Kidney (tissue), 14 donors: ENCODE results near the gene ANXA5. TPM values are rescaled to one million over a fixed set of nuclear protein-coding genes. Genes with fewer than 3 reads are reported as not detected.

Experiments
- DNase-seq, 5 donors: peaks; one replicate each; pipeline ENCODE4 v3.0.0-alpha.2; 2013 to 2020
- FAIRE-seq: peaks from 2 replicates; lab custom pipeline; 2012; peaks lifted over from hg19 to GRCh38; lab: Jason Lieb, UNC
- H3K27ac ChIP-seq, 2 donors: one replicate each; pipeline ENCODE4 v1.7.0; 2013; ENCODE audit warnings: low read depth in 2 of 2, low read length in 2 of 2, inconsistent platforms in 1 of 2
- H3K27me3 ChIP-seq: one replicate; pipeline ENCODE4 v1.7.1; 2013; ENCODE audit warnings: low read length, inconsistent platforms; ENCODE audit not compliant: control insufficient read depth, insufficient read depth
- H3K36me3 ChIP-seq, 3 donors: one replicate each; pipeline versions ENCODE4 v1.7.0 to v1.7.1; 2013; ENCODE audit warnings: low read length in 3 of 3, control low read depth in 1 of 3, inconsistent platforms in 1 of 3; ENCODE audit not compliant: insufficient read depth in 3 of 3, control insufficient read depth in 2 of 3
- H3K4me1 ChIP-seq, 3 donors: one replicate each; pipeline versions ENCODE4 v1.7.0 to v1.7.1; 2013; ENCODE audit warnings: low read length in 3 of 3, inconsistent platforms in 1 of 3, low read depth in 1 of 3; ENCODE audit not compliant: control insufficient read depth in 2 of 3, insufficient read depth in 2 of 3
- H3K4me3 ChIP-seq, 3 donors: one replicate each; pipeline versions ENCODE4 v1.7.0 to v1.8.1; 2013; ENCODE audit warnings: low read length in 3 of 3, control low read depth in 1 of 3, inconsistent platforms in 1 of 3
- H3K9ac ChIP-seq, 3 donors: one replicate each; pipeline versions ENCODE4 v1.7.0 to v1.7.1; 2013; ENCODE audit warnings: low read length in 3 of 3, control low read depth in 1 of 3, inconsistent platforms in 1 of 3
- H3K9me3 ChIP-seq, 3 donors: one replicate each; pipeline versions ENCODE4 v1.7.0 to v1.7.1; 2013; ENCODE audit warnings: low read length in 3 of 3, control low read depth in 1 of 3, inconsistent platforms in 1 of 3; ENCODE audit not compliant: control insufficient read depth in 2 of 3, insufficient read depth in 1 of 3
- CTCF ChIP-seq: IDR thresholded peaks from 3 replicates; pipeline ENCODE4 v1.5.1; 2012; ENCODE audit warnings: mild to moderate bottlenecking, moderate library complexity, borderline replicate concordance; ENCODE audit not compliant: insufficient read depth; ENCODE audit errors: extremely low read depth
- intact Hi-C: fragments of 100-400 bp; cut with DNase I; formaldehyde crosslinking; loops from one replicate; pipeline ENCODE4 v1.11.1; 2022
- polyA plus RNA-seq: library from polyadenylated mRNA; stranded (reverse); fragments of 350-450 nt; fragmentation: Illumina TruSeq; extraction: RNeasy Lipid Tissue Mini Kit (QIAGEN cat#74804); gene quantifications from one replicate; pipeline ENCODE4 v1.2.3, GENCODE V29; 2014; ENCODE audit warnings: low read depth, low replicate concordance; ENCODE audit not compliant: insufficient read depth
- total RNA-seq: library from RNA; stranded (reverse); fragmentation: NEBNext Ultra II Directional; extraction: Animal tissue kit (Norgen Biotek cat#: 25700); gene quantifications from one replicate; pipeline ENCODE4 v1.2.1, GENCODE V29; 2021
- donor health status: control.
- donor health status: control.
- donor health status: control.
- donor health status: control.
- donor health status: control.
- donor health status: DM: yes; HTN: yes; CAD: no.
- donor health status: Normal renal cell carcinoma (clear cell type).

ANXA5 gene
- total and polyA plus RNA-seq, 2 donors from 2014 or later: 248 to 302 TPM

GRCh38 chr4:121632636-121633035, 64.1 kb downstream of the ANXA5 start:
- Histone ChIP-seq H3K27ac (no peak overlapping the region), H3K4me3 (no peak overlapping the region), H3K4me1 (no peaks in the 10 kb centered on the region), H3K36me3 (no peaks in the 10 kb centered on the region), H3K27me3 (no peaks in the 10 kb centered on the region), H3K9ac (no peak overlapping the region), H3K9me3 (no peaks in the 10 kb centered on the region)
- intact Hi-C loops: no loop called here
- DNase-seq (no peak), FAIRE-seq (no peak)
- TF ChIP-seq CTCF: no peak

Other genes starting within 250 kb of the ANXA5 start
- not detected for gene SMIM43, start 68.2 kb upstream of the ANXA5 start, total RNA-seq
- gene SMIM43, start 68.2 kb upstream of the ANXA5 start, polyA plus RNA-seq: not detected
- gene EXOSC9, start 104.3 kb upstream of the ANXA5 start, total RNA-seq: 17.6 TPM
- 19.9 TPM for gene EXOSC9, start 104.3 kb upstream of the ANXA5 start, polyA plus RNA-seq
- gene CCNA2, start 126.9 kb upstream of the ANXA5 start, total RNA-seq: 1.4 TPM
- gene CCNA2, start 126.9 kb upstream of the ANXA5 start, polyA plus RNA-seq: 0.71 TPM
- 14.5 TPM for gene BBS7, start 173.5 kb upstream of the ANXA5 start, total RNA-seq
- 8.0 TPM for gene BBS7, start 173.5 kb upstream of the ANXA5 start, polyA plus RNA-seq